Peyer's patch (tissue), 4 donors: Measurements from ENCODE around the gene CAV1.

Source experiments
- CTCF ChIP-seq, 6 experiments: fragments of 450-650 bp in 4 of 6; fragments of 200-600 bp in 2 of 6; sonication (generic) in 1 of 6; IDR thresholded peaks; one replicate each; pipeline ENCODE4 v1.5.1; 2017 to 2019; ENCODE audit warnings: antibody characterized with exemption in 6 of 6, mild to moderate bottlenecking in 3 of 6, moderate library complexity in 1 of 6
- POLR2A ChIP-seq, 2 donors: fragments of 450-650 bp; IDR thresholded peaks; one replicate each; pipeline ENCODE4 v1.5.1; 2017; ENCODE audit warnings: antibody characterized with exemption in 2 of 2, mild to moderate bottlenecking in 2 of 2, moderate library complexity in 2 of 2

- TF ChIP-seq CTCF (IDR thresholded peaks at IDR 0.05) (no peak), POLR2A (IDR thresholded peaks at IDR 0.05) (no peak)
Measured at GRCh38 chr7:116538138-116538537, 13.3 kb downstream of the CAV1 start.
